ENCODE measurements around the gene PAPLN.

DNA sequence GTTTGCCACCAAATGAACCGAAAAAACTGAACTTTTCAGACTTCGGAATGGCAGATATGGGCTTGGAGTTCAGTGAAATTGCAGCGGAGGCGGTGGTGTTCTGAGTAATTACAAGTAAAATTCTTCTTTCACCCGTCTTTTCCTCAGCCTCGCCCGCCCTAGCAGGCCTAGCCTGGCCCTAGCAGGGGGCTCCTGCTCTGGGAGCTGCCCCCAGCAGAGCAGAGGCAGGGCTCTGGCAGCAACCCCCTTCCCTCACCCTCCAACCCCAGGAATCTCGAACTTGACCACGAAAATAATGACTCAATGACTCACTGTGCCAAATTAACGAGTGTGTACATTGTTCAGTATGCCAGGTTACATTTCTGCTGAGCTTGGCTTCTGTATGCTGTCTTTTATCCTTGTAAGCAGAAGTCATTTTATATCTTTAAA is 1.1 kb downstream of the PAPLN start:
- TF ChIP-seq, protein P1, sequence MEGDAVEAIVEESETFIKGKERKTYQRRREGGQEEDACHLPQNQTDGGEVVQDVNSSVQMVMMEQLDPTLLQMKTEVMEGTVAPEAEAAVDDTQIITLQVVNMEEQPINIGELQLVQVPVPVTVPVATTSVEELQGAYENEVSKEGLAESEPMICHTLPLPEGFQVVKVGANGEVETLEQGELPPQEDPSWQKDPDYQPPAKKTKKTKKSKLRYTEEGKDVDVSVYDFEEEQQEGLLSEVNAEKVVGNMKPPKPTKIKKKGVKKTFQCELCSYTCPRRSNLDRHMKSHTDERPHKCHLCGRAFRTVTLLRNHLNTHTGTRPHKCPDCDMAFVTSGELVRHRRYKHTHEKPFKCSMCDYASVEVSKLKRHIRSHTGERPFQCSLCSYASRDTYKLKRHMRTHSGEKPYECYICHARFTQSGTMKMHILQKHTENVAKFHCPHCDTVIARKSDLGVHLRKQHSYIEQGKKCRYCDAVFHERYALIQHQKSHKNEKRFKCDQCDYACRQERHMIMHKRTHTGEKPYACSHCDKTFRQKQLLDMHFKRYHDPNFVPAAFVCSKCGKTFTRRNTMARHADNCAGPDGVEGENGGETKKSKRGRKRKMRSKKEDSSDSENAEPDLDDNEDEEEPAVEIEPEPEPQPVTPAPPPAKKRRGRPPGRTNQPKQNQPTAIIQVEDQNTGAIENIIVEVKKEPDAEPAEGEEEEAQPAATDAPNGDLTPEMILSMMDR (IDR thresholded peaks at IDR 0.05; ENCODE audit: low read depth, low read length) = no peak
- no peak for TF ChIP-seq EZH2phosphoT487 (IDR thresholded peaks at IDR 0.05; ENCODE audit: low read depth)
